Measurements from ENCODE around the gene PTPRN.

PTPRN gene

GRCh38 chr2:219286436-219287115 lies 22.6 kb downstream of the PTPRN start:
- DNase-seq: no peak

GRCh38 chr2:219285894-219286425 lies 23.2 kb downstream of the PTPRN start:
- DNase-seq: peak; percentile 70

- no peak for DNase-seq
Observed at GRCh38 chr2:219285373-219285735, 23.8 kb downstream of the PTPRN start.

- no peak for DNase-seq
Observed at GRCh38 chr2:219284501-219285372, 24.5 kb downstream of the PTPRN start.

GRCh38 chr2:219282943-219283581 lies 26.1 kb downstream of the PTPRN start:
- DNase-seq: no peak

GRCh38 chr2:219282375-219282774 lies 26.8 kb downstream of the PTPRN start:
- DNase-seq: no peak

GRCh38 chr2:219281588-219281987 lies 27.6 kb downstream of the PTPRN start:
- DNase-seq: no peak

GRCh38 chr2:219280651-219281050 lies 28.6 kb downstream of the PTPRN start:
- DNase-seq: no peak

- DNase-seq: no peak
Observed at GRCh38 chr2:219279916-219280516, 29.2 kb downstream of the PTPRN start.

GRCh38 chr2:219279151-219279915 lies 29.9 kb downstream of the PTPRN start, which contains the start of gene DNAJB2:
TSS of gene DNAJB2 (plus strand) at chr2:219279366. CDS start at chr2:219279834, 468 bp downstream.
- DNase-seq: peak; percentile 99

- peak; percentile 71 for DNase-seq
Observed at GRCh38 chr2:219278655-219279150, 30.5 kb downstream of the PTPRN start.

- DNase-seq: no peak
Observed at GRCh38 chr2:219277703-219278654, 31.2 kb downstream of the PTPRN start.

- DNase-seq: peak; percentile 84
Observed at GRCh38 chr2:219274361-219274921, 34.8 kb downstream of the PTPRN start.

- DNase-seq: no peak
Observed at GRCh38 chr2:219273937-219274336, 35.3 kb downstream of the PTPRN start.

- no peak for DNase-seq
Observed at GRCh38 chr2:219272995-219273394, 36.2 kb downstream of the PTPRN start.

GRCh38 chr2:219272356-219272755 lies 36.8 kb downstream of the PTPRN start:
- no peak for DNase-seq

GRCh38 chr2:219271021-219271420 lies 38.2 kb downstream of the PTPRN start:
- DNase-seq: no peak

GRCh38 chr2:219270055-219270372 lies 39.2 kb downstream of the PTPRN start:
- no peak for DNase-seq

GRCh38 chr2:219269362-219270054 lies 39.7 kb downstream of the PTPRN start:
- DNase-seq: no peak

GRCh38 chr2:219268294-219268693 lies 40.9 kb downstream of the PTPRN start:
- no peak for DNase-seq
